ENCODE results near the gene IGFBP7.

GRCh38 chr4:57083090-57083489 lies 27.1 kb downstream of the IGFBP7 start:
- TF ChIP-seq, protein P1, sequence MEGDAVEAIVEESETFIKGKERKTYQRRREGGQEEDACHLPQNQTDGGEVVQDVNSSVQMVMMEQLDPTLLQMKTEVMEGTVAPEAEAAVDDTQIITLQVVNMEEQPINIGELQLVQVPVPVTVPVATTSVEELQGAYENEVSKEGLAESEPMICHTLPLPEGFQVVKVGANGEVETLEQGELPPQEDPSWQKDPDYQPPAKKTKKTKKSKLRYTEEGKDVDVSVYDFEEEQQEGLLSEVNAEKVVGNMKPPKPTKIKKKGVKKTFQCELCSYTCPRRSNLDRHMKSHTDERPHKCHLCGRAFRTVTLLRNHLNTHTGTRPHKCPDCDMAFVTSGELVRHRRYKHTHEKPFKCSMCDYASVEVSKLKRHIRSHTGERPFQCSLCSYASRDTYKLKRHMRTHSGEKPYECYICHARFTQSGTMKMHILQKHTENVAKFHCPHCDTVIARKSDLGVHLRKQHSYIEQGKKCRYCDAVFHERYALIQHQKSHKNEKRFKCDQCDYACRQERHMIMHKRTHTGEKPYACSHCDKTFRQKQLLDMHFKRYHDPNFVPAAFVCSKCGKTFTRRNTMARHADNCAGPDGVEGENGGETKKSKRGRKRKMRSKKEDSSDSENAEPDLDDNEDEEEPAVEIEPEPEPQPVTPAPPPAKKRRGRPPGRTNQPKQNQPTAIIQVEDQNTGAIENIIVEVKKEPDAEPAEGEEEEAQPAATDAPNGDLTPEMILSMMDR (IDR thresholded peaks at IDR 0.05 in 4 of 5, conservative IDR thresholded peaks at IDR 0.05 in 1 of 5): no peak
- no peak for TF ChIP-seq POLR2A (IDR thresholded peaks at IDR 0.05)

All from gastrocnemius medialis (tissue), 4 donors.